SHP77 treated with DMSO at 0.1 percent for 48 hours (cell line): ENCODE data around the gene CYP11A1.

Experiments used
- DNase-seq: peaks from one replicate; lab custom pipeline; 2025; lab: John Stamatoyannopoulos, UW

The CYP11A1 gene

DNA sequence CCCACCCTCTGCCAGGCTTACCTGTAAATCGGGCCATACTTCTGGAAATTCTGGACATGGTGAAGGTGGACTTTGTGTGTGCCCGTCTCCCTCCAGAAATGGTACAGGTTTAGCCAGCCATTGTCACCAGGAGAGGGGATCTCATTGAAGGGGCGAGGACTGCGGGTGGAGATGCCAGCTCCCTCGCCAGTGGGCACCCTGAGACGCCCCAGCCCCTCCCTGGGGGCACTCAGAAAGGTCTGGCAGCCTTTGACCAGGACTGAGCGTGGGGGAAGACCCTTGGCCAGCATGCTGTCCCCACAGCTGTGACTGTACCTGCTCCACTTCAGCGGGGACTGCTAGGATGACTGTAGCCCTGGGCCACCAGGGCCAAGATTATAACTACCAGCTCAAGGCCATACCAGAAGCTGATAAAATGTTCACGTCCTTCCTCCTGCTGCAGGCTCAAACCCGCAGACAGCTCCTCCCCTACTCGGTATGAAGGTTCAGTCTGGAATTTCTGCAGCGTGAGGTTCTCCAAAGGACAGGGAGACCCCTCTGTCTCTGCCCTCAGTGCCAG is at the start of gene CYP11A1:
CYP11A1 (minus strand) TSS at position 351 of the 559 bp plus-strand sequence; CDS start at position 290, 61 bp downstream.
- DNase-seq = no peak

DNA sequence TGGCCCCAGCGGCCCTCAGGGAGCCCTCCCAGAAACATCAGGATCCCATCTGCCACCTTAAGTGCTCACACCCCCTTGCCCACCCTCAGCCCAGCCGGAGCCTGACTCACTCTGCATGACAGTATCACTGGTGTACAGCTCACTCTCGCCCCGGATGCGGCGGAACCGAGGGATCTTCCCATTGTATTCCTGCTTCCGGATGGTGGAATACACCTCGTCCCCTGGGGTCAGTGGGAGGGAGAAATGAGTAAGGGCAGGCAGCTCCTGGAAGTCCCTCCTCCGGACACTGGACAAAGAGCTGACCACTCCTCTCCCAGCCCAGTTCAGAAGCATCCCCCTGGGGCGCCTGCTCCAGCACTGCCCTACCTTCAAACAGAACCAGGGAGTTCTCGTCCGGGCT is 49.8 kb upstream of the CYP11A1 start:
- no peak for DNase-seq

DNA sequence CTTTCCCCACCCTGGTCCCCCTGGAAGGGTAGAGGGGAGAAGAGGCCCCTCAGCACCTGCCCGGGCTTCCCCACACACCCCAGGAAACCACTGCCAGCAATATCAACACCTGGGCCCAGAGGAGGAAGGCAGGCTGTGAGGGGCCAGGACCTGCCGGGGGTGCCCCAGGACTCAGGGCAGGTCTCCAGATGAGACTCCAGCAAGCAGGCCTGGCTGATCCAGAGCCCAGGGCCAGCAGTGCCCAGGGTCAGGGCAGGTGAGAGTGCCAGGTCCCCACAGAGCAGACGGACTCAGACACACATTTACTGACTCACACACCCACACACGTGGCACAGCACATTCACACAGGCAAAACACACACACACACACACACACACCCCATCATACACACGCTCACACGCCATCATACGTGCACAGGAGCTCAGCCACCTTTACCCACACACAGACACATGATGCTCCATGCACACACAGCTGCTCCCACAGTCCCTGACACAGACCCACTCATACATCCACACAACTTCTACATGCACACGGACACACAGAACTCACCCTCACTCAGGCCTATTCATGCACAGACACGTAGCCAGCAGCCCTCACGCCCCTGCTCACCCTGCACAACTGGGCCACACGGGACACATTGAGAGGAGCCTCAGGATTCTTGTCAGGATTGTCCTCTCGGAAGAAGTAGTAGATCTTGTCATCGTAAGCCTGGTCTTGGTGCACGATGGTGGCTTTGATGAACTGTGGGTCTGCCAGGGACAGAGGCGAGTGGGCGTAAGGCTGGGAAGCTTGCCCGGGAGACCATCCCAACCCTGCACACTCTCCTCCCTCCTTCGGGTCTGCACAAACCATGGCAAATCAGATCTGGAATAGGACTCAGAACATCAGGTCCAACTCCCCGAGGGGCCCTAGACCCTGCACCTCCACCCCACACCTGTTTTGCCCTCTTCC is 48.8 kb upstream of the CYP11A1 start:
- DNase-seq = no peak

DNA sequence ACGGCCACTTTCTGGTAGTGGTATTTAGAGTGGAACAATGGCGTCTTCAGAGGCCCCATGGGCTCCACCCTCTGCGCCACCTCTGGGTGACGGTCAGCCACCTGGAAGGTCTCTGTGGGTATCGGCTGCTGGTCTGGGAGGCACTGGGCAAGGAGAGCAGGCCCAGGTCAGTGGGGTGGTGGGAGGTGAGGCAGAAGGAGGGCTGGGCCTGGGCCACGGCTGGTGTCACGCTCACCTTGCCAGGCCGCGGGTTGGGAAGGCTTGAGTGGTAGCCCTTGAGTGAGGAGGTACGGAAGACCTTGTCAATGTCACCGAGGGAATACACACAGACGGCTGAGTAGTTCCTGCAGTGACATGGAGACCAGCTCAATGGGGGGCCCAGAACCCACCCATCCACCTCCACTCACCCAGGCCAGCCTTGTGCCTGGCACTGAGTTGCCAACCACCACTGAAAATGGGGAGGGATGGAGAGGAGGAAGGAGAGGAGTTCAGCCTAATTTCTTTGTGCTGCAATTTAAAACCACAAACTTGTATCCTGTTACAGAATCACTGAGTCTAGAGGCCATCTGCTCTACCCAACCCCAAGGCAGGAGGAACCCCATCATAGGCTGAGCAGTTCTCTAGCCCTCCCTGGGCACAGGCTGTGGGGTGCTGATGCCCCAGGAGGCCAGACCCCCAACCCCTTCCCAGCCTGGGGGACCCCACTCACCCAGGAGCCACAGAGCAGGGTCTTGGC is 47.3 kb upstream of the CYP11A1 start:
- no peak for DNase-seq

DNA sequence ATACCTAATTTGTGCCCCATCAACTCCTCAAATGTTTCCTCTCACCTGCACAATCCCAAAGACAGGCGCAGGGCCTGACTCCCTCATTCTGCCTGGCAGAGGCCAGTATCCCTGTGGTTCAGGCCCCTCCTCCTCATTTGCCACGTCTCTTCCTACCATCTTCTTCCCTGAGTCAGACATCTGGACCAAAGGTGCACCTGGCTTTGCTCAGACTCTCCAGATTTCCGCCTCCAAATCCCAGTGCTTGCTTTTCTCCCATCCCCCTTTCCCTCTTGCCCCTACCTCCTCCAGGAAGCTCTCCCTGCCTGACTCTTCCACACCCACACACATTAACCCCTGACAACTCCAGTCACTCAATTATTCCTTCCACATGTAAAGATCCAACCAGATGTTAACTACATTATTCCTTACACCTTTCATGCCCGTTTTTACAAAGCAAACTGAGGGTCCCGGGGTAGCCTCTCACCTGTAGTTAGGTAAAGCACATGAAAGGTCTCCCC is 46.7 kb upstream of the CYP11A1 start:
- DNase-seq = no peak

DNA sequence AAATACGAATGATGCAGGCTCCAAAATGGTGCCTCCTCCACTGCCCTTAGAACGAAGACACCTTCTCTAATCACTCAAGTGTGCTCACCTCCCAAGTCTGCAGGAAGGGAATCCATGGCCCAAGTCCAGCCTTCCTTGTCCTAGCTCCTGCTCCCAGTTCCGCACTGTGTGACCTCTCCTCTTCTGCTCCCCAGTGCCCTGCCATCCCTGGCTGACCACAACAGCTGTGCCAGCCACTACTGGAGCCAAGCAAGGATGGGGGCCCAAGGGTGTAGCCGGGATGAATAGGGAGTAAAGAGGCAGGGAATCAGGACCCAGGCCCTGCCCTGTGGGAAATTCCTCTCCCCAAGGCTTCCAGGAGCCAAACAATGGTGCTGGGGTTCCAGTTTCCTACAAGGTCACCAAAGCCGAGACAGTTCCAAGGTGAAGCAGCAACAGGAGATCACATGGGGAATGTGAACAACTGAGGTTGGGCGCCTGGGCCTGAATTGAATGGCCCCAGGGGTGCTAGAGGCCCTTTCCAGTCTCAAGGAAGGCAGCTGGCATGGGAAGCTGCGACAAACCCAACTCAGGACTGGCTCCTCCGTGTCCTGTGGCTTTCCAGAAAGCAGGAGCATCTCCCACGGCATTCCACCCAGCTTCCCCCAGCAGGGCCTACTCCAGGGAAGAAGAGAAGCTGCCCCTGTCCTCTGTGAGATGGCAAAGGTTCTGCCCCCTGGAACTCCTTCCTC is 46.1 kb upstream of the CYP11A1 start:
- no peak for DNase-seq

DNA sequence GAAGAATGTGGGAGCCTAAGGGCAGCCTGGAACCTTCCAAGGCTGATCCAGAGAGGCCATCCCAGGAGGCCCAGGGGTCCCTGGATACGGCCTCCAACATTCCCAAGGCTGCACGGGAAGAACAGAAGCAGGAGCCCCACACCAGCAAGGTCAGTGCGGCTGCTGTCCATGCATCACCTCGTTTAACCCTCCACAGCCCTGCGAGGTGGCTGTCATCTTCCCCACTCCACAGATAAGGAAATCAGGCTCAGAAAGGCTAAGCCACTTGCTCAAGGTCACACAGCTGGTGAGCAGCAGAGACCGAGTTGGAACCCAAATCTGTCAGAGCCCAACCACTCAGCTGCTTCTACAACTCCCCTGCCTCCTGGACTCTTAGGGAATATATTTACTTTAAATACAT is 44.7 kb upstream of the CYP11A1 start:
- DNase-seq = no peak

DNA sequence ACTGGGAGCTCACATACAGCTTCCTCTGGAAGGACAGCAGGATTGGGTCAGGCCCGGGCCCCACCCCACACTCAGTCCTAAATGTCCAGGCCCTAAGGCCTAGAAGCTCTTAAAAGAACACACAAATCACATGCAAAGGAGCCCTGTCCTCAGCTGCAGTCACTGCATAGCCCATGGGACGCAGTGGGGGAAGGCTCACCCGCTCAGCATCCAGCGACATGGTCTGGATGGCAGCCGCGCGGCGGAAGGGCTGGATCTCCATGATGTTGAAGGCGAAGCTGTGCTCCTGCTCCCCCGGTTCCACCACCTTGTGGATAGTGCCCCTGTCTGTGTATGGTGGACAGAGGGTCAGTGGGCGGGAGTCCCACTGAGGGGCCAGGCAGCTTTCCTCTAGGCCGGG is 44.2 kb upstream of the CYP11A1 start:
- no peak for DNase-seq

DNA sequence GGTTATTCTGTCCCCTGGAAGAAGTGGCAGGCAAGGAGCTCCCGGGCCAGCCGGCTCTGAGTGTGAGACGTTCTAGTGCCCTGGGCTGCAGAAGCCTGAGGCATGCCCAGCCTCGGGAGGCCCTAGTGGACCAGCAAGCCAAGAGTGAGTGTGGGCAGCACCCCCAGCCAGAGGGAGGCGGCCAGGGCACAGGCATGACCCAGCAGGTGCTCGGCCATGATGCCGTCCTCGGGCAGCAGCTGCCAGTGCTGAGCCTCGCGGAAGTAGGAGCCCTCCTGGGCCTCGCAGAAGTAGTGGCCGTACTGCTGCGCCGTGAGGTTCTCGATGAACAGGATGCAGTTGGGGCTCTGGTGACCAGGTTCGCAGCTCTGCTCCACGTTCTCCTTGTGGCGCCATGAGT is 43.1 kb upstream of the CYP11A1 start:
- DNase-seq = no peak

DNA sequence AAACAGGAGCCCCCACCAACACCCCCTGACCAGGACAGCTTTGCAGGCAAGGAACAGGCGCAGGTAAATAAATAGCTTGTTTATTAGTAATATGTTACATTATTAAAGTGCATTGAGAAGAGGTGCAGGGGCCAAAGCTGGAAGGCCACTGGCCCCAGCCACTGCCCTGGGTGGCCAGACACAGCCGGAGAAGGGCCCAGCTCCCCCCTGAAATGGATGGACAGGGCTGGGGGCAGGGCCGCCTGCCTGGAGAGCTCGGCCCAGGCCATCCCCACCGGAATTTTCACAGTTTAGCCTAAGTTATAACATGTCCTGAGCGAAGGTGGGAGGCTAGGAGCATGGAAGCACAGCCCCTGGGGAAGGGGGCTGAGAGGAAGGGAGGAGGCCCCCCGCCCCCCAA is 41.8 kb upstream of the CYP11A1 start:
- DNase-seq = no peak

DNA sequence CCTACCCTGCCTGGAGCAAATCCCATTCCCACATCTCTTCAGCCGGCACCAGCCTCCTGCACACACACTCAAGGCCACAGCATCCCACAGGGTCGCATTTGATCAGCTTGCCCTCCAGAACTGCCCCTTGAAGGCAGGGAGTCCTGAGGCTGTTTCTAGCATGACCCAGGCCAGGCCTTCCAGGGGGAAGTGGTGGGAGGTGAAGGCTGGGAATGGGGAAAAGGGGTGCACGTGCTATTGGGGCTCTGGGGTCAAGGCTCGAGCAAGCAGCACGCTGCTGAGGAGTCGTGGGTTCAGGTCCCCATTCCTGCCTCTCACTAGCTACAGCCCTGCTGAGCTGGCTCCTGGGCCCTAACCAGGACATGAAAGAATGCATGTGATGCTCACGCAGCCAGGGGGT is 41.4 kb upstream of the CYP11A1 start:
- DNase-seq = no peak

DNA sequence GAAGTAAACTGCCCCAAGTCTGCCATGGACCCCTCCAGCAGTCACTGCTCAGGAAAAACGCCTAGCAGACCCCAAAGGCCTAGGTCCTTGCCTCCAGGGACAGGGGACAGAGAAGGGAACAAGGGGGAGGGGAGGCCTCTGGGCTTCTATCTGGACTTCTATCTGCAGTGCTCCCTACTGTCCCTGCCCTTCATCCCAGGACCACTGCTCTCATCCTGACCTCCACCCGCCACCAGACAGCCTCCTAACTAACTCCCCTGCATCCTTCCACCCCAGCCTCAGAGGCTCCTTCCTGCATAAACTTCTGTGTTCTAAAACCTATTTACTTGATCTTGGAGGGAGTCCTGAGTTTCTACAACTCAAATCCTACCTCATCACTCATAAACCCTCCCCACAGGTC is 40.9 kb upstream of the CYP11A1 start:
- no peak for DNase-seq

DNA sequence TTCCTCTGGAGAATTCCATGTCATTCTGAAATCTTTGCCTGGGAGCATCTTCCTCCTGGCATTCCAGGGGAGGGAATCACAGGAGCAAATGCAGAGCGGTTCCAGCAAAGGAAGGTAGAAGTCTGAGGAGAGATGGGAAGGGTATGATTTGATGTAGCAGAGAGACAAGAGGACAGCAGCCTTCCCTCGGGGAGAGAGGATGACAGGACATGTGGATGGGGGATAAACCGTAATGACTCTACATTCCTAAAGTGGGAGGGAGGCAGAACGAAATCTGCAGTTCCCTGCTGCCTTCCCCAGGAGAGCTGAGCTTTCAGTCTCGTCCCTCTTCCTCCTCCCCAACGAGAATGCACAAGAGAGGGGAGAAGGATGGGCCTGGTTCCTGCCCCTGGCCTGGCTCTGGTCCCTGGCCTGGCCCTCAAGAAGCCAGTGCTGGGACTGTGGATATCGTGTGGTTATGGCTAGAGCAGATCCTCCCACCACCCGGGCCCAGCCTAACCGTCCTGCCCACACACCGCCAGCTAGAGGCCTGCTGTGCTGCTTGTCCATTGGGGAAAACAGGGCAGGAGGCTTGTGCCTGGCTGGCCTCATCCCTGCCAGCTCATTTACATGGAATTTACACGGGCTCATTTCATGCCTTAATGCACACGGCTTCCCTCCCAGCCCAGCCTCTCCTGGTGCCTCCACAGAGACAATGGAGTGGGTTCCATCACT is 39.7 kb upstream of the CYP11A1 start:
- DNase-seq = no peak

DNA sequence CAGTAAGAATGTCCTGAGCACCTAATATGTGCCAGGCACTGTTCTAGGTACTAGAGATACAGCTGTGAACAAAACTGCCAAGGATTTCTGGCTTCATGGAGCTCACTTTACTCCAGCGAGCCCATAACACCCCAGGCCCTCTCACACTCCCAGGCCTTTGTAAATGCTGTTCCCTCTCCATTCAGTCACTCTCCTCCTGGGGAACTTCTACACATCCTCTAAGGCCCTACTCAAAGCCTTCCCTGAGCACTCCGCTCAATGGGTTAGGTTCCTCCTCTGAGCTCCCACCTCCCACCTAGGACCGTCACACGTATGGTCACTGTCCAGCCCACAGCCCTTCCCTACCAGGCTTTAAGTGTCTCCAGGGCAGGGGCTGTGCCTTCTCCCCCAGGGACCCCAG is 39.1 kb upstream of the CYP11A1 start:
- DNase-seq = no peak

DNA sequence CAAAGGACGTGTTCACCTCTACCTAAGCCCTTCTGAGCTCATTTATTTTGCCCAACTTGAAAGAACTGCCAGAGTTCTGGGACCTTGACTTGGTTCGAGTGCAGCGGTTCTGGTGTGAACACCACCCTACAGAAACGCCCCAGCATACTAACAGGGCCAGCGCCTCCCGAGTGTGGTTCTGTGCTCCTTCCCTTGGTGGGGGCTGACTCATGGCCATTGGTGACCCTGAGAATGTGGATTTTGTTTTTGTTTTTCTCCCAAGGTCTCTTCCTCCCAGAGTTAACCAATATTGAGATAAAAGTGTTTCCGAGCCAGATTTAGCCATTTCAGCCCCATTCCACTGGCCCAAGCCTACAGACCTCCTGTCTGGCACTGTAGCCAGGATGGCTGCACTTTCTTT is 38.4 kb upstream of the CYP11A1 start:
- no peak for DNase-seq

DNA sequence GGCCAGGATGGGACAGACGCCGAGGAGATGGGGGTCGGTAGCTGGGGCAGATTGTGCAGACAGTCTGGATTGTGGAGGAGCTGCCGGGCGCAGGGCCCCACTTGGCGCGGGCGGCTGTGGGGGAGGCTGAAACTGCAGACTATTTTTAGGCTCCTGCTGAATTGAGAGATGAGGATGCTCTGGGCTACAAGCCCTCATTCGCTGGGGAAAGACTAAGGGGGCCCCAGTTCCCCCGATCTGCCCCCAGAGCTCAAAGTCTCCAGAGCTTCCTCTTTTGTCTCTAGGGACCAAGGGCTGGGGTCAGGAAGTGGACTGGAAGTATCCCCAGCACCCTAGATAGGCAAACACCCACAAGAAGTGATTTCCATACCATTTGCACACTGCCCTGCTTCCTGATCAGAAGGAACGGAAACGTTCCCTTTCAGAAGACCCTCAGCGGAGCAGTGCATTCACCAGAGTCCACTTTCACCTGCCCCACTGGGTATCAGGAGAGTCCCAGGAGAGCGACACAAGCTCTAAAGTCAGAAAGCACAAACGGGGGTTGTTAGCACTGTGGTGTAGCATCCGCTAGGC is 36.6 kb upstream of the CYP11A1 start:
- no peak for DNase-seq

DNA sequence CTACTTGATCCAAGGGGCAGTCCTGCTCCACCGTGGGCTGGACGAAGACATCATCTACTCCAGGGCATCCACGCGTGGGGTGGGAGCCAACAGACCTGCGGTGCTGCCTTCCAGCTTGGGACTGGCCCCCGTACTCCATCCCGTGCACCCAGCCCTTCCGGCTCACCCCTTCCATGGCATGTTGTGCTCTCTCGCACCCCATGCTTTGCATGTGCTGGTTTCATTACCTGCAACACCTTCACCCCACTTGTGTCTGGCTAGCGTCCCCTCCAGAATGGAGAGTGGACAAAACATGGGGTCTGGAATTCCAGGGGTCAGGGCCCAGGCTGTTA is 36.1 kb upstream of the CYP11A1 start:
- no peak for DNase-seq

DNA sequence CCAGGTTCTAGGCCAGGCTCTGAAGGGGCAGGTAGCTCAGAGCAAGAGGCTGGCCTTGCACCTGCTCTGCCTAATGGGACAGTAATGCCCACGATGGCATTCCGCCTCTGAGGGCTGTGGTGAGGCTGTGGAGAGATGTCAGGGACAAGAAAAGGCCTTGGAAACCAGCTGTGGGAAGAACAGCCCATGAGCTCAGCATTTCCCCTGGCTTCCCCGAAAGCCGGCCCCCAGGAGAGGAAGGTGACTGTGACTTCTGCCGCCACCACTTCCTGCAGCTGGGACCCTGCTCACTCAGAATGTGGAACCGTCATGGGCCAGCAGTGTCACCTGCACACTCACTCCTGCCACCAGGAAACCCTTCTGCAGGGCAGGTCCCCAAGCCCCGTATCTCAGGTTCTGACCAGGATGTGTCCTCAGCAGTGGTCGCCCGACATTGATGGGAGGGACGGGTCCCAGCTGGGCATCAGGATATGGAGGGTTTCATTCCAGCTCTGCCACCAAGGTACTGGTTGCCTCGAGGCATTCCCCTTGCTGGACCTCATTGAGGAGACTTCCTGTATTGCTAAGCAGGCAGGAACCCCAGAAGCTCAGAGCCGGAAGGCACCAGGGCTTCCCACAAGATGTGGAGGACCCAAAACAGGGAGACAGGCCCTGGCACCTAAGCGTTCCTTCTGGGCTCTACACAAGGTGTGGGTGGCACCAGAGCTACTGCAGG is 35.6 kb upstream of the CYP11A1 start:
- no peak for DNase-seq

DNA sequence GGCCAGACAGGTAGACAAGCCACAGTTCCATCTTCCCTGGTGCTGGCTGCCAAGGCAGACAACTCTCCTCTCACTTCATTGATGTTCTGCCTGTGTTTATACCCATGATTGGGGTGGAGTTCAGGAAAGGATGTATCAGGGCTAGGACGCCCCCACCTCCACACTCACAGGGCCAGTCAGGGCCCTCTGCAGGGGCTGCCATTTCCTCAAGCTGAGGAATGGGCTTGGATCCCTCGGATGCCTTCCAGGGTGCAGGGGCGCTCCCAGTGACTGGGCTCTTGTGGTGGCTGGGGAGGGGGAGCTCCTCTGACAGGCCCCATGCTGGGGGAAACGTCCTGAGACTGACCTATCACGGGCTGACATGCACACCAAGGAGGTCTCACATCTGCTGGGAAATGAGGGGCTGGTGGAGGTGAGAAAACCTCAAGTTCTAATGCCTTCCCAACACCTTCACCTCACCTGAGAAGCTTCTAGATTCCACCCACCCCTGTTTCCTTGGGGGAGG is 34.9 kb upstream of the CYP11A1 start:
- DNase-seq = no peak
